ENCODE data around the gene FCN2. TPM values are rescaled to one million over a fixed set of nuclear protein-coding genes. Genes with fewer than 3 reads are reported as not detected.

FCN2 gene
- total RNA-seq, 2 experiments from 2014 or later: not detected

GRCh38 chr9:134839455-134840125 lies 41.0 kb upstream of the FCN2 start:
- H3K4me1 Mint-ChIP-seq (ENCODE audit: low read depth): no peaks in the 10 kb centered on the region
- DNase-seq: no peak
- no peaks in the 10 kb centered on the region for H3K9me3 Mint-ChIP-seq
- intact Hi-C loops (cut with micrococcal nuclease): no loop called here
- no peaks in the 10 kb centered on the region for H3K36me3 Mint-ChIP-seq
- H3K27me3 Mint-ChIP-seq: no peaks in the 10 kb centered on the region
- ChIA-PET CTCF (interaction anchor here (0.5 kb wide), 2 partner anchors 41 to 284 kb away, joined by 3 read pairs; partner anchors contain the start of gene FCN2), POLR2A (no interaction called here)
- no peak overlapping the region for H3K27ac Mint-ChIP-seq
- H3K4me3 Mint-ChIP-seq: no peak overlapping the region

- CTCF ChIA-PET: no interaction called here
- POLR2A ChIA-PET: interaction anchor here (0.6 kb wide), 1 partner anchor 18 kb away, joined by 3 read pairs; no protein-coding TSS in a partner anchor
- Mint-ChIP-seq H3K36me3 (no peaks in the 10 kb centered on the region), H3K9me3 (no peaks in the 10 kb centered on the region), H3K27ac (no peak overlapping the region), H3K27me3 (no peaks in the 10 kb centered on the region), H3K4me1 (ENCODE audit: low read depth) (no peaks in the 10 kb centered on the region), H3K4me3 (no peak overlapping the region)
- intact Hi-C loops (cut with micrococcal nuclease): no loop called here
- DNase-seq: no peak
These were observed 40.1 kb upstream of the FCN2 start for GRCh38 chr9:134840511-134840910.

GRCh38 chr9:134841180-134841904 lies 39.3 kb upstream of the FCN2 start:
- no peak overlapping the region for H3K4me3 Mint-ChIP-seq
- H3K9me3 Mint-ChIP-seq: no peaks in the 10 kb centered on the region
- H3K4me1 Mint-ChIP-seq (ENCODE audit: low read depth): no peaks in the 10 kb centered on the region
- no peak for DNase-seq
- intact Hi-C loops (cut with micrococcal nuclease): no loop called here
- no peaks in the 10 kb centered on the region for H3K36me3 Mint-ChIP-seq
- H3K27me3 Mint-ChIP-seq: no peaks in the 10 kb centered on the region
- POLR2A ChIA-PET: no interaction called here
- CTCF ChIA-PET: no interaction called here
- H3K27ac Mint-ChIP-seq: no peak overlapping the region

GRCh38 chr9:134842321-134842720 lies 38.3 kb upstream of the FCN2 start:
- Mint-ChIP-seq H3K9me3 (no peaks in the 10 kb centered on the region), H3K4me3 (no peak overlapping the region), H3K27me3 (no peaks in the 10 kb centered on the region), H3K4me1 (ENCODE audit: low read depth) (no peaks in the 10 kb centered on the region), H3K27ac (no peak overlapping the region), H3K36me3 (no peaks in the 10 kb centered on the region)
- intact Hi-C loops (cut with micrococcal nuclease): no loop called here
- ChIA-PET CTCF (no interaction called here), POLR2A (no interaction called here)
- DNase-seq: no peak

GRCh38 chr9:134843740-134844139 lies 36.9 kb upstream of the FCN2 start:
- Mint-ChIP-seq H3K4me3 (no peak overlapping the region), H3K27me3 (no peaks in the 10 kb centered on the region), H3K4me1 (ENCODE audit: low read depth) (no peaks in the 10 kb centered on the region), H3K36me3 (no peaks in the 10 kb centered on the region), H3K27ac (no peak overlapping the region), H3K9me3 (no peaks in the 10 kb centered on the region)
- POLR2A ChIA-PET: no interaction called here
- DNase-seq: no peak
- intact Hi-C loops (cut with micrococcal nuclease): no loop called here
- CTCF ChIA-PET: no interaction called here

GRCh38 chr9:134844821-134845220 lies 35.8 kb upstream of the FCN2 start:
- Mint-ChIP-seq H3K4me3 (no peak overlapping the region), H3K27me3 (no peaks in the 10 kb centered on the region), H3K9me3 (no peaks in the 10 kb centered on the region), H3K27ac (no peak overlapping the region), H3K4me1 (ENCODE audit: low read depth) (no peaks in the 10 kb centered on the region), H3K36me3 (no peaks in the 10 kb centered on the region)
- no peak for DNase-seq
- intact Hi-C loops (cut with micrococcal nuclease): no loop called here
- ChIA-PET POLR2A (no interaction called here), CTCF (no interaction called here)

- Mint-ChIP-seq H3K9me3 (no peaks in the 10 kb centered on the region), H3K4me3 (no peak overlapping the region), H3K27ac (no peak overlapping the region), H3K36me3 (no peaks in the 10 kb centered on the region), H3K27me3 (no peaks in the 10 kb centered on the region), H3K4me1 (ENCODE audit: low read depth) (no peaks in the 10 kb centered on the region)
- DNase-seq: no peak
- intact Hi-C loops (cut with micrococcal nuclease): no loop called here
- CTCF ChIA-PET: no interaction called here
- POLR2A ChIA-PET: no interaction called here
These were observed 34.4 kb upstream of the FCN2 start for GRCh38 chr9:134846187-134846586.

GRCh38 chr9:134846699-134847098 lies 33.9 kb upstream of the FCN2 start:
- H3K9me3 Mint-ChIP-seq: no peaks in the 10 kb centered on the region
- intact Hi-C loops (cut with micrococcal nuclease): no loop called here
- no peak overlapping the region for H3K4me3 Mint-ChIP-seq
- no peaks in the 10 kb centered on the region for H3K36me3 Mint-ChIP-seq
- H3K4me1 Mint-ChIP-seq (ENCODE audit: low read depth): no peaks in the 10 kb centered on the region
- POLR2A ChIA-PET: no interaction called here
- no peak overlapping the region for H3K27ac Mint-ChIP-seq
- no peaks in the 10 kb centered on the region for H3K27me3 Mint-ChIP-seq
- DNase-seq: no peak
- CTCF ChIA-PET: no interaction called here

- H3K27ac Mint-ChIP-seq: no peak overlapping the region
- no peaks in the 10 kb centered on the region for H3K9me3 Mint-ChIP-seq
- H3K4me3 Mint-ChIP-seq: no peak overlapping the region
- CTCF ChIA-PET: no interaction called here
- intact Hi-C loops (cut with micrococcal nuclease): no loop called here
- POLR2A ChIA-PET: no interaction called here
- H3K36me3 Mint-ChIP-seq: no peaks in the 10 kb centered on the region
- no peaks in the 10 kb centered on the region for H3K4me1 Mint-ChIP-seq (ENCODE audit: low read depth)
- H3K27me3 Mint-ChIP-seq: no peaks in the 10 kb centered on the region
- no peak for DNase-seq
These were observed 33.5 kb upstream of the FCN2 start for GRCh38 chr9:134847138-134847537.

GRCh38 chr9:134847752-134848432 lies 32.7 kb upstream of the FCN2 start:
- H3K36me3 Mint-ChIP-seq: no peaks in the 10 kb centered on the region
- DNase-seq: no peak
- intact Hi-C loops (cut with micrococcal nuclease): no loop called here
- CTCF ChIA-PET: no interaction called here
- H3K27me3 Mint-ChIP-seq: no peaks in the 10 kb centered on the region
- H3K27ac Mint-ChIP-seq: no peak overlapping the region
- POLR2A ChIA-PET: no interaction called here
- no peaks in the 10 kb centered on the region for H3K9me3 Mint-ChIP-seq
- H3K4me3 Mint-ChIP-seq: no peak overlapping the region
- H3K4me1 Mint-ChIP-seq (ENCODE audit: low read depth): no peaks in the 10 kb centered on the region

- Mint-ChIP-seq H3K27ac (no peak overlapping the region), H3K27me3 (no peaks in the 10 kb centered on the region), H3K9me3 (no peaks in the 10 kb centered on the region), H3K4me1 (ENCODE audit: low read depth) (no peaks in the 10 kb centered on the region), H3K4me3 (no peak overlapping the region), H3K36me3 (no peaks in the 10 kb centered on the region)
- ChIA-PET CTCF (no interaction called here), POLR2A (no interaction called here)
- DNase-seq: no peak
- intact Hi-C loops (cut with micrococcal nuclease): no loop called here
These were observed 32.1 kb upstream of the FCN2 start for GRCh38 chr9:134848504-134848903.

- intact Hi-C loops (cut with micrococcal nuclease): no loop called here
These were observed 30.0 kb upstream of the FCN2 start for GRCh38 chr9:134850611-134851010.

GRCh38 chr9:134851020-134851419 lies 29.6 kb upstream of the FCN2 start:
- POLR2A ChIA-PET: no interaction called here
- CTCF ChIA-PET: no interaction called here
- no peak overlapping the region for H3K4me3 Mint-ChIP-seq
- H3K9me3 Mint-ChIP-seq: no peaks in the 10 kb centered on the region
- H3K4me1 Mint-ChIP-seq (ENCODE audit: low read depth): no peaks in the 10 kb centered on the region
- no peak for DNase-seq
- H3K27ac Mint-ChIP-seq: no peak overlapping the region
- H3K27me3 Mint-ChIP-seq: peaks cover 16% of the 10 kb centered on the region
- H3K36me3 Mint-ChIP-seq: no peaks in the 10 kb centered on the region
- intact Hi-C loops (cut with micrococcal nuclease): no loop called here

More at GRCh38 chr9:134850611-134851010, 30.0 kb upstream of the FCN2 start:
- DNase-seq: no peak
- H3K4me3 Mint-ChIP-seq: no peak overlapping the region
- CTCF ChIA-PET: no interaction called here
- H3K9me3 Mint-ChIP-seq: no peaks in the 10 kb centered on the region
- H3K27me3 Mint-ChIP-seq: peaks cover 14% of the 10 kb centered on the region
- no peak overlapping the region for H3K27ac Mint-ChIP-seq
- H3K36me3 Mint-ChIP-seq: no peaks in the 10 kb centered on the region
- POLR2A ChIA-PET: no interaction called here
- no peaks in the 10 kb centered on the region for H3K4me1 Mint-ChIP-seq (ENCODE audit: low read depth)
